GM10266 (cell line): Measurements from ENCODE around the gene SEZ6L2.

Experiments
- DNase-seq: peaks from one replicate; pipeline ENCODE4 v3.0.0; 2012; ENCODE audit errors: extremely low spot score
- TF ChIP-seq, protein P1 (sequence below): IDR thresholded peaks from 2 replicates; pipeline ENCODE4 v1.5.1; 2012; ENCODE audit warnings: mild to moderate bottlenecking, low read depth; ENCODE audit not compliant: control insufficient read depth, insufficient read depth; ENCODE audit errors: missing control alignments

Gene SEZ6L2

DNA sequence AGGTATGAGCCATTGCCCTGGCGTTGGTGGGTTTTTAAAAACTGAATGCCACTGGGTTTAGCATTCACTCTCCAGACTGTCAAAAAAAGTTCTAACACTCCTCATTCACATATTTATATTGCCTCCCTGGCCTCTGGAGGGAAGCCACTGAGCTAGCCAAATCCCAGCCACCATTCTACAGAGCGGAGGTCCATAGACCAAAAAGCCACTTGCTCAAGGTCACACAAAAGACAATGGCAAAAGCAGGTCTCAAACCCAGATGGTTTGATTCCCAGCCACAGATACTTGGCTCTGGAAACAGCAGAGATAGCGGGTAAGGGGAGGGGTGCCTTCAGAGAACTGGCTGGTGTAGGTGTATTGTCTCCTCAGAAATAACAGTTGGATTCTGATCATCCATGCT, 18.3 kb downstream of the SEZ6L2 start:
- DNase-seq, result no peak
- TF ChIP-seq, protein P1, sequence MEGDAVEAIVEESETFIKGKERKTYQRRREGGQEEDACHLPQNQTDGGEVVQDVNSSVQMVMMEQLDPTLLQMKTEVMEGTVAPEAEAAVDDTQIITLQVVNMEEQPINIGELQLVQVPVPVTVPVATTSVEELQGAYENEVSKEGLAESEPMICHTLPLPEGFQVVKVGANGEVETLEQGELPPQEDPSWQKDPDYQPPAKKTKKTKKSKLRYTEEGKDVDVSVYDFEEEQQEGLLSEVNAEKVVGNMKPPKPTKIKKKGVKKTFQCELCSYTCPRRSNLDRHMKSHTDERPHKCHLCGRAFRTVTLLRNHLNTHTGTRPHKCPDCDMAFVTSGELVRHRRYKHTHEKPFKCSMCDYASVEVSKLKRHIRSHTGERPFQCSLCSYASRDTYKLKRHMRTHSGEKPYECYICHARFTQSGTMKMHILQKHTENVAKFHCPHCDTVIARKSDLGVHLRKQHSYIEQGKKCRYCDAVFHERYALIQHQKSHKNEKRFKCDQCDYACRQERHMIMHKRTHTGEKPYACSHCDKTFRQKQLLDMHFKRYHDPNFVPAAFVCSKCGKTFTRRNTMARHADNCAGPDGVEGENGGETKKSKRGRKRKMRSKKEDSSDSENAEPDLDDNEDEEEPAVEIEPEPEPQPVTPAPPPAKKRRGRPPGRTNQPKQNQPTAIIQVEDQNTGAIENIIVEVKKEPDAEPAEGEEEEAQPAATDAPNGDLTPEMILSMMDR, result no peak

DNA sequence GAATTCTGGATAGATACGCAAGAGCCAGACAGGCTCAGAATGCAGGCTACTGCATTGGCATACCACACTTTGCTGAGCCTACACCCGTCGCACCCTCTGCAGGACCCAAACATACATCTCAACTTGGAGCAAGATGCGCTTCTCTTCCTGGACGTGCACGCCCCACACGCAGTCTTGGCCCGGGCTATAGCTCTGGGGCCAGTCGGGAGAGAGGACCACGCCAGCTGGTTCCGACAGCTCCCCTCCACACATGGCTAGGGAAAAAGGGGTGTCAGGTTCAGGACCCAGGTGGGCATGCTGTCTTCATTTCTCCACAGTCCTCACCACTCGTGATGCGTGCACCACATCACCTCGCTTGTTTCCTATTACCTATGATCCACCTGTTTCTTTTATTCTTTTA, 21.2 kb downstream of the SEZ6L2 start:
- TF ChIP-seq, protein P1, result no peak
- DNase-seq, result no peak

DNA sequence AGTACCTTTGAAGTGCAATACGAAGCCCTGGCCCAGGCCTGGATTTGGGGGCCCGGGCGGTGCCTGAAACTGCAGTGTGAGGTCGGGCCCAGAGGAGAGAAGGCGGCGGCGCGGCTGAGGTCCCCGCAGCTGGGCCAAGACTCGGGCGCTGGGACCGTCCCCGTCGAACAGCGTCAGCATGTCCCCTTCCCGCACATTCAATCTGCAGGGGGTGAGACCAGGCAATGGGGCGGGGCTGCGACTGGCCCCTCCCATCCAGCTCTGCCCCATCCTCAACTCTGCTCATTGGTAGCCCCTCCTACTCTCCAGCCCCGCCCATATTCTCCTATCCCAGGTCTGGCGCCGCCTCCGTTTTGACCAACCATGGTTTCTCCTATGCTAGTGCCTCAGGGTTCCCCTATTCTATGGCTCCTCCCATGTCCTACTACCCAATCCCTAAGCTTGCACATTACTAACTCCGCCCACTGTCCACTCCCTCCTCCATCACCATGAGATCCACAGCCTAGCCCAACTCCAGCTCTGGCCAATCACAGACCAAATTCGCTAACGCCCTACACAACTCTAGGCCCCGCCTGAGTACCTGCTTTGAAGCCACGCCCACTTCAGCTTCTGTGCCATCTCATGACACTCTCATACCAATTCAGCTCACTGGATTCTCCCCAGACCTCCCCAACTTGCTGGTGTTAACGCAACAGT, 21.9 kb downstream of the SEZ6L2 start:
- DNase-seq, result peak; percentile 75
- TF ChIP-seq, protein P1, result no peak

DNA sequence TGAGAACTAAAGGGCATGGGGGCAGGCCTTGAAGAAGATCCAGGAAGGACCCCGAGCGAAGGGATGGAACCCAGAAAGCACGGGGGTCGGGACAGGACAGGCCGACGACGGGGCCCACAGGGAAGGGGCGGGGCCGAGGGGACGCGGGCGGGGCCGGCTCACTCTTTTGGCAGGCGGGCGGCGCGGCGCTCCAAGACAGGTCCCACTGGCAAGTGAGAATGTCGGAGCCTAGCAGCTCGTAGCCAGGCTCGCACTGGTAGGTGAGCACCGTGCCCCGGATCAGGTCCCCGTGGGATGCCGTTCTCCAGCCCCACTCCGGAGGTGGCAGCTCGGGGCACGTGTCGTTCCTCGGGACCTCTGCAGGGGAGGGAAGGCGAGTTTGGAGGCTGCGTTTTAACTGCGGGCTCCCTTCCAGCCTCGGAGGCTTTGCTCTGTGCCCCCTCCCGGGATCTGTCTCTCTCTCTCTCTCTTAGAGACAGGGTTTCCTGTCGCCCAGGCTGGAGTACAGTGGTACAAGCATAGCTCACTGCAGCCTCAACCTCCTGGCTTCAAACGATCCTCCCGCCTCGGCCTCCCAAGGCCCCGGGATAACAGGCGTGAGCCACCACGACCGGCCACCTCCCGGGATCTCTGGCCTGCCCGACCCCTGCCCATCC, 22.6 kb downstream of the SEZ6L2 start:
- TF ChIP-seq, protein P1, result no peak
- DNase-seq, result no peak

DNA sequence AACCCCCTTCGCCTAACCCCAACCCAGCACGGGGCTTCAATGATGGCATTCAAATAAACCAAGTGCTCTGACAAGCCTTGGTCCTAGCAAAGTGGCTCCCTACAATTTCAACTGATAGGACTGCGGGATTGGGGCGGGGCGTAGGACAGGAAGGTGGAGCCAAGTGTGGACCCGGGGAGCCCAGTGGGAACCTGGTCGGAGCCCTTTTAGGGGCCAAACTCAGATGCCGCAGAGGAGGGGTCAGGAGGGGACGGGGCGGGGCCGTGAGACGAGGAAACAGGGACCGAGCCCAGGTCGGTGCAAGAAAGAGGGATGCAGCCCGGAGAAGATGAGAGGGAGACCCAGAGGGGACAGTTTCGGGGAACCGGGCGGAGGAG, 23.1 kb downstream of the SEZ6L2 start:
- no peak for DNase-seq
- TF ChIP-seq, protein P1, result no peak

DNA sequence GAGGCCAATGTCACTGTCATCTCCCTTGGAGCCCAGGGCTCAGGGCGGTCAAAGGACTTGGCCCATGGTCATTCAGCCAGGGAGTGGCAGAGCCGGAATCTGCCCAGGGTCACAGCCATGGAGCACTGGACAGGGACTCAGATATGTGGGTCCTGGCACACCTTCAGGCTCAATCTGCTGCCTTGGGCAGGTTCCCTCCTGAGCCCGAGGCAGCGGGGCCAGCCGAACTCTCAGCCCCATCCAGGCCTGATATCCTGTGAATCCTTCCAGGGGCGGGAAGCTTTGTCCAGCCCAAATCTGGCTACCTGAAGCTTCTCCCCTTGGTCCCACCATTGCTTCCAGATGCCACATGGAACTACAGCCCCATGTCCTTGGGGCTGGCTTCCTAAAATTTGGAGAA, 24.1 kb downstream of the SEZ6L2 start:
- DNase-seq, result no peak
- TF ChIP-seq, protein P1, result no peak

DNA sequence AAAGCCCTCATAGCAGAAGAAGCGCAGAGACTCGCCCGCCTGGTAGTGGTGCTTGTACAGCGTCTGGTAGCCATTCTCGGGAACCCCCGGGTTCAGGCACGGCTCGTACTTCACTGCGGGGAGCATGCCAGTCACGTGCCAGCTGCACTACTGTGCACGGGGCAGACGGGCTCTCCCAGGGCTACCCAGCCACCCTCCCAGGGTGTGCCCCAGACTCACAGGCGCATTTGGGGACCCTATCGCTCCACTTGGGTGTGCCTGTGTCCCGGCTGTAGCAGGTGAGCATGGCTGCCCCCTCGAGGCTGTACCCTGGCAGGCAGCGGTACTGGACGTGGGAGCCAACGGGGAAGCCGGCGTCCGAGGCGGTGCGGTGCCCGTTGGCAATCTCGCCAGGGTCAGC, 26.0 kb downstream of the SEZ6L2 start:
- DNase-seq, result no peak
- TF ChIP-seq, protein P1, result no peak
